Measurements from ENCODE around the gene RAB11FIP2.

- no peak for TF ChIP-seq POLR2A (IDR thresholded peaks at IDR 0.05)
- TF ChIP-seq, protein P1, sequence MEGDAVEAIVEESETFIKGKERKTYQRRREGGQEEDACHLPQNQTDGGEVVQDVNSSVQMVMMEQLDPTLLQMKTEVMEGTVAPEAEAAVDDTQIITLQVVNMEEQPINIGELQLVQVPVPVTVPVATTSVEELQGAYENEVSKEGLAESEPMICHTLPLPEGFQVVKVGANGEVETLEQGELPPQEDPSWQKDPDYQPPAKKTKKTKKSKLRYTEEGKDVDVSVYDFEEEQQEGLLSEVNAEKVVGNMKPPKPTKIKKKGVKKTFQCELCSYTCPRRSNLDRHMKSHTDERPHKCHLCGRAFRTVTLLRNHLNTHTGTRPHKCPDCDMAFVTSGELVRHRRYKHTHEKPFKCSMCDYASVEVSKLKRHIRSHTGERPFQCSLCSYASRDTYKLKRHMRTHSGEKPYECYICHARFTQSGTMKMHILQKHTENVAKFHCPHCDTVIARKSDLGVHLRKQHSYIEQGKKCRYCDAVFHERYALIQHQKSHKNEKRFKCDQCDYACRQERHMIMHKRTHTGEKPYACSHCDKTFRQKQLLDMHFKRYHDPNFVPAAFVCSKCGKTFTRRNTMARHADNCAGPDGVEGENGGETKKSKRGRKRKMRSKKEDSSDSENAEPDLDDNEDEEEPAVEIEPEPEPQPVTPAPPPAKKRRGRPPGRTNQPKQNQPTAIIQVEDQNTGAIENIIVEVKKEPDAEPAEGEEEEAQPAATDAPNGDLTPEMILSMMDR (IDR thresholded peaks at IDR 0.05) = no peak
These were observed 91.6 kb downstream of the RAB11FIP2 start for GRCh38 chr10:117955176-117955575.

Data from uterus (tissue), 2 donors.